Neutrophil (primary cell): Measurements from ENCODE around the gene GPR132.
A peak's percentile ranks its signal among the peaks of the same experiment; 100 is the strongest.

Experiments used
- H3K27ac ChIP-seq: fragments of 200-600 bp; sonication (generic); 2 replicates; pipeline ENCODE4 v1.5.1; 2016; ENCODE audit warnings: mild to moderate bottlenecking, moderate library complexity
- H3K27me3 ChIP-seq: fragments of 200-600 bp; sonication (generic); 2 replicates; pipeline ENCODE4 v1.6.0; 2016; ENCODE audit warnings: mild to moderate bottlenecking
- H3K36me3 ChIP-seq: fragments of 200-600 bp; sonication (generic); 2 replicates; pipeline ENCODE4 v1.5.1; 2017
- H3K4me1 ChIP-seq, 2 experiments: fragments of 200-600 bp in 1 of 2; sonication (generic) in 1 of 2; 1 replicate in 1 of 2; 2 replicates in 1 of 2; pipeline versions ENCODE4 v1.5.1 to v1.6.1; 2013 to 2016; ENCODE audit warnings: low read depth in 1 of 2, low read length in 1 of 2, mild to moderate bottlenecking in 1 of 2, moderate library complexity in 1 of 2; ENCODE audit not compliant: control insufficient read depth in 1 of 2, insufficient read depth in 1 of 2
- H3K4me3 ChIP-seq, 2 experiments: fragments of 200-600 bp in 1 of 2; sonication (generic) in 1 of 2; 1 replicate in 1 of 2; 2 replicates in 1 of 2; pipeline ENCODE4 v1.5.1; 2013 to 2016; ENCODE audit warnings: low read depth in 1 of 2, low read length in 1 of 2, mild to moderate bottlenecking in 1 of 2, moderate library complexity in 1 of 2
- H3K9me3 ChIP-seq: fragments of 200-600 bp; sonication (generic); 2 replicates; pipeline ENCODE4 v1.5.1; 2016
- CTCF ChIP-seq: fragments of 200-600 bp; sonication (generic); IDR thresholded peaks from 2 replicates; pipeline ENCODE4 v1.5.1; 2016; ENCODE audit warnings: antibody characterized with exemption

The GPR132 gene

GRCh38 chr14:105071942-105072341 is 6.7 kb upstream of the GPR132 start:
- Histone ChIP-seq H3K9me3 (no peaks in the 10 kb centered on the region), H3K27me3 (no peaks in the 10 kb centered on the region), H3K27ac (no peak overlapping the region), H3K4me1 (peaks cover 53 to 57% of the 10 kb centered on the region in 2 experiments), H3K36me3 (no peaks in the 10 kb centered on the region), H3K4me3 (no peak overlapping the region)
- TF ChIP-seq CTCF, result no peak

- Histone ChIP-seq H3K27me3 (no peaks in the 10 kb centered on the region), H3K36me3 (no peaks in the 10 kb centered on the region), H3K9me3 (no peaks in the 10 kb centered on the region), H3K4me1 (peaks cover 54 to 57% of the 10 kb centered on the region in 2 experiments), H3K27ac (no peak overlapping the region), H3K4me3 (no peak overlapping the region)
- no peak for TF ChIP-seq CTCF
These were observed 6.1 kb upstream of the GPR132 start for GRCh38 chr14:105071326-105071725.

- no peaks in the 10 kb centered on the region for H3K9me3 ChIP-seq
- peak overlapping the region; percentile 83 for H3K27ac ChIP-seq
- no peaks in the 10 kb centered on the region for H3K36me3 ChIP-seq
- peak overlapping the region in 1 of 2 experiments; percentile 28 for H3K4me3 ChIP-seq
- H3K4me1 ChIP-seq, result peaks cover 55 to 59% of the 10 kb centered on the region in 2 experiments
- no peak for TF ChIP-seq CTCF
- no peaks in the 10 kb centered on the region for H3K27me3 ChIP-seq
These were observed 5.5 kb upstream of the GPR132 start for GRCh38 chr14:105070760-105071137.

- no peak for TF ChIP-seq CTCF
- Histone ChIP-seq H3K27ac (peak overlapping the region; percentile 83), H3K4me1 (peaks cover 54 to 58% of the 10 kb centered on the region in 2 experiments), H3K27me3 (no peaks in the 10 kb centered on the region), H3K36me3 (no peaks in the 10 kb centered on the region), H3K9me3 (no peaks in the 10 kb centered on the region), H3K4me3 (peak overlapping the region; percentile 28 to 45)
These were observed 4.9 kb upstream of the GPR132 start for GRCh38 chr14:105069871-105070759.

GRCh38 chr14:105069522-105069870 is 4.3 kb upstream of the GPR132 start:
- TF ChIP-seq CTCF, result no peak
- H3K27ac ChIP-seq, result peak overlapping the region; percentile 83
- no peaks in the 10 kb centered on the region for H3K9me3 ChIP-seq
- peaks cover 60 to 63% of the 10 kb centered on the region in 2 experiments for H3K4me1 ChIP-seq
- H3K36me3 ChIP-seq, result no peaks in the 10 kb centered on the region
- H3K27me3 ChIP-seq, result no peaks in the 10 kb centered on the region
- H3K4me3 ChIP-seq, result peak overlapping the region; percentile 28 to 45
